ENCODE results near the gene RNF115. TPM values are rescaled to one million over a fixed set of nuclear protein-coding genes. Genes with fewer than 3 reads are reported as not detected.
"Not testable (repeated sequence)": the region's sequence is repeated elsewhere in the genome, so short reads cannot be mapped to it uniquely, and the experiment has no call there.

RNF115 gene
- total and polyA plus RNA-seq, 4 donors: 3.2 to 10.0 (median 7.6) TPM

GRCh38 chr1:145729196-145729595, 94.7 kb downstream of the RNF115 start:
- no peak overlapping the region for H3K9ac ChIP-seq (ENCODE audit: low read depth in 1 of 2, low read length in 2 of 2)
- WGBS: 83% methylated on average over 5 of the region's 5 CpGs
- no peak overlapping the region for H3K4me3 ChIP-seq (ENCODE audit: low read depth in 1 of 3, low read length in 3 of 3)

GRCh38 chr1:145726193-145726592, 97.7 kb downstream of the RNF115 start:
- not testable (repeated sequence) for H3K27me3 ChIP-seq (ENCODE audit: control insufficient read depth in 4 of 4, insufficient read depth in 4 of 4, low read length in 3 of 4); DNase-seq (ENCODE audit: low spot score); H3K4me1 ChIP-seq (ENCODE audit: control insufficient read depth in 4 of 4, insufficient read depth in 4 of 4, low read length in 3 of 4); H3K36me3 ChIP-seq (ENCODE audit: control insufficient read depth in 4 of 4, insufficient read depth in 3 of 4, low read depth in 1 of 4, low read length in 3 of 4); H3K9ac ChIP-seq (ENCODE audit: low read depth in 1 of 2, low read length in 2 of 2); H3K4me3 ChIP-seq (ENCODE audit: low read depth in 1 of 3, low read length in 3 of 3); H3K27ac ChIP-seq (ENCODE audit: low read depth in 1 of 2, low read length in 2 of 2); H3K9me3 ChIP-seq (ENCODE audit: control insufficient read depth in 4 of 4, low read length in 3 of 4)
- 96% methylated on average over 5 of the region's 5 CpGs for WGBS

More at GRCh38 chr1:145729196-145729595, 94.7 kb downstream of the RNF115 start:
- TF ChIP-seq TAF1 (conservative IDR thresholded peaks at IDR 0.05) (no peak), NR2F2 (IDR thresholded peaks at IDR 0.05) (no peak), ZBTB33 (IDR thresholded peaks at IDR 0.05) (no peak), EGR1 (IDR thresholded peaks at IDR 0.05; ENCODE audit: low read depth in 2 of 2) (no peak), HNF4A (conservative IDR thresholded peaks at IDR 0.05) (no peak), SP1 (IDR thresholded peaks at IDR 0.05) (no peak)
- Histone ChIP-seq H3K4me1 (ENCODE audit: control insufficient read depth in 4 of 4, insufficient read depth in 4 of 4, low read length in 3 of 4) (peaks cover 0 to 8% (median 3%) of the 10 kb centered on the region in 4 donors), H3K27ac (ENCODE audit: low read depth in 1 of 2, low read length in 2 of 2) (no peak overlapping the region), H3K27me3 (ENCODE audit: control insufficient read depth in 4 of 4, insufficient read depth in 4 of 4, low read length in 3 of 4) (no peaks in the 10 kb centered on the region), H3K9me3 (ENCODE audit: control insufficient read depth in 4 of 4, low read length in 3 of 4) (no peaks in the 10 kb centered on the region), H3K36me3 (ENCODE audit: control insufficient read depth in 4 of 4, insufficient read depth in 3 of 4, low read depth in 1 of 4, low read length in 3 of 4) (no peaks in the 10 kb centered on the region)
- no peak for DNase-seq (ENCODE audit: low spot score)

- TF ChIP-seq ZBTB33 (IDR thresholded peaks at IDR 0.05): no peak
- TF ChIP-seq CTCF (IDR thresholded peaks at IDR 0.05; ENCODE audit: low read depth, low read length, missing input control): peak; percentile 82
- no peak for TF ChIP-seq EGR1 (IDR thresholded peaks at IDR 0.05; ENCODE audit: low read depth in 2 of 2)
- no peak for TF ChIP-seq REST (IDR thresholded peaks at IDR 0.05)
- peak; percentile 89 to 93 for TF ChIP-seq RAD21 (IDR thresholded peaks at IDR 0.05)
- Histone ChIP-seq H3K27me3 (ENCODE audit: control insufficient read depth in 4 of 4, insufficient read depth in 4 of 4, low read length in 3 of 4) (no peaks in the 10 kb centered on the region), H3K9ac (ENCODE audit: low read depth in 1 of 2, low read length in 2 of 2) (peak overlapping the region in 1 of 2 donors; percentile 22), H3K36me3 (ENCODE audit: control insufficient read depth in 4 of 4, insufficient read depth in 3 of 4, low read depth in 1 of 4, low read length in 3 of 4) (no peaks in the 10 kb centered on the region), H3K4me1 (ENCODE audit: control insufficient read depth in 4 of 4, insufficient read depth in 4 of 4, low read length in 3 of 4) (peaks cover 0 to 4% (median 3%) of the 10 kb centered on the region in 4 donors), H3K9me3 (ENCODE audit: control insufficient read depth in 4 of 4, low read length in 3 of 4) (no peaks in the 10 kb centered on the region), H3K4me3 (ENCODE audit: low read depth in 1 of 3, low read length in 3 of 3) (peak overlapping the region in 2 of 3 donors; percentile 12 to 30), H3K27ac (ENCODE audit: low read depth in 1 of 2, low read length in 2 of 2) (no peak overlapping the region)
- WGBS: 15% methylated on average over 47 of the region's 47 CpGs
- peak; percentile 81 for DNase-seq (ENCODE audit: low spot score)
These were observed 102.8 kb downstream of the RNF115 start for GRCh38 chr1:145720878-145721671.
